Effector CD4-positive, alpha-beta T cell (primary cell): ENCODE results near the gene RPUSD3.

ENCODE experiments used
- DNase-seq: peaks from one replicate; pipeline ENCODE4 v3.0.0-alpha.2; 2020

The RPUSD3 gene

DNA sequence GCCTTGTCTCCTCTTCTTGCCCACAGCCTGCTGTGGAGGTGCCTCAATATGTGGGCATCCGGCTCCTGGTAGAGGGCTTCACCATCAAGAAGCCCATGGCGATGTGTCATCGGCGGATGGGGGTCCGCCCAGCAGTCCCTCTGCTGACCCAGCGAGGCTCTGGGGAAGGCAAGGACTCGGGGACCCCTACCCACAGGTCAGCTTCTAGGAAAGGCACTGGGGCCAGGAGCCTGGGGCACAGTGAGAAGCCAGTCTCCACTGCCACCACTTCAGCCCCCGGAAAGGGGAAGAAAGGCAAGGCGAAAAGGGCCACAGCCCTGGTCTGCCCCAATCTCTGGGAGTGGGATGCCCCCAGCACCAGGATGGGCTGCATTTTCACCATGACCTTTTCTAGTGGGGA is 10.7 kb downstream of the RPUSD3 start:
- DNase-seq = no peak

- DNase-seq = no peak
Observed at GRCh38 chr3:9831253-9831652, 12.6 kb downstream of the RPUSD3 start.

- no peak for DNase-seq
Observed at GRCh38 chr3:9828801-9829755, 14.7 kb downstream of the RPUSD3 start.

DNA sequence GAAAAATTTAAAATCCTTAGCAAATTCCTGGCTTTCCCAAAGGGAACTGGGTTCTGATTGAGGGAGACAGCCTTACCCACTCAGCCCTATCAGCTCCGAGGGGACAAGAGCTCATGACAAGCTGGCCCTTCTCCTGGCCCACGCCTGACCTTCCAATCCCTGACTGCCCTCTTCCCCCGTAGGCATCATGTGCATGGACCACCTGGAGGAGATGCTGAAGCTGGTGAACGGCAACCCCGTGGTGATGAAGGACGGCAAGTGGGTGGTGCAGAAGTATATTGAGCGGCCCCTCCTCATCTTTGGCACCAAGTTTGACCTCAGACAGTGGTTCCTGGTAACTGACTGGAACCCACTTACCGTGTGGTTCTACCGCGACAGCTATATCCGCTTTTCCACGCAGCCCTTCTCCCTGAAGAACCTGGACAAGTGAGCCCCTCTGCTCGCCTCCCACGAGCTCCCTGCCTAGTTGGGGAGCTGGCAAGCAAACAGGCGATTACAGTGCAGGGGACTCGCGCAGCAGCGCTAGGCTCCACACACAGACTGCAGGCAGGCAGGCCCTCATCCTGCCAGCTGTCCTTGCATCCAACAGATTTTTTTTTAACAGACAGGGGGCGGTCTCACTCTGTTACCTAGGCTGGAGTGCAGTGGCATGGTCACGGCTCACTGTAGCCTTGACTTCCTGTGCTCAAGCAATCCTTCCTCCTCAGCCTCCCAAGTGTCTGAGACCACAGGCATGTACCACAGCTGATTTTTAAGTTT is 16.8 kb downstream of the RPUSD3 start:
- no peak for DNase-seq

- DNase-seq = no peak
Observed at GRCh38 chr3:9825451-9826040, 18.3 kb downstream of the RPUSD3 start.

GRCh38 chr3:9820946-9821345 is 22.9 kb downstream of the RPUSD3 start:
- no peak for DNase-seq

- DNase-seq = no peak
Observed at GRCh38 chr3:9820543-9820942, 23.3 kb downstream of the RPUSD3 start.

DNA sequence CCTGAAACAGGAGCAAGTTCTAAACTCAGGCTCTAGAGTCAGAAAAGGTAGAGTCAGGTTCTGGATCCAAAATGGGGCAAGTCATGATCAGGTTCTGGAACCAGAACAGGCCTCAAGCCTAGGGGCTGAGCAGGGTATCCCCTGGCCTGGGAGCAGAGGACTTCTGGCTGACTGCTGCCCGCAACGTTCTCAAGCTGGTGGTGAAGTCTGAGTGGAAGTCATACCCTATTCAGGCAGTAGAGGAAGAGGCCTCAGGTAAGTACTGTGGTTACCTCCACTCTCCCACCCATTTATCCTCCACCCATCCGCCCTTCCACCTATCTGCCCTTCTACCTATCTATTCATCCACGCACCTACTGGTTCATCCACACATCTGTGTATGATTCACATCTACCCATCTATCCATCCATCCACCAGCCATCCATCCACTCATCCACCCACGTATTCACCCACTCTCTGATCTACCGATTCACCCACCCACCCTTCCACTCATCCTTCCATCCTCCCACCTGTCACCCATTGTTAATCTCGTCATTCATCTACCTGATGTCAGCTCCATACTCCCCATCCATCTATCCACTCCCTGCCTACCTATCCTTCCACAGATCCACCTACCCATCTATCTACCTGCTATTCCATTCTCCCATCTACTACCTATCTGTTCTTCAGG is 25.0 kb downstream of the RPUSD3 start:
- DNase-seq = no peak

- DNase-seq = no peak
Observed at GRCh38 chr3:9817436-9817835, 26.4 kb downstream of the RPUSD3 start.

DNA sequence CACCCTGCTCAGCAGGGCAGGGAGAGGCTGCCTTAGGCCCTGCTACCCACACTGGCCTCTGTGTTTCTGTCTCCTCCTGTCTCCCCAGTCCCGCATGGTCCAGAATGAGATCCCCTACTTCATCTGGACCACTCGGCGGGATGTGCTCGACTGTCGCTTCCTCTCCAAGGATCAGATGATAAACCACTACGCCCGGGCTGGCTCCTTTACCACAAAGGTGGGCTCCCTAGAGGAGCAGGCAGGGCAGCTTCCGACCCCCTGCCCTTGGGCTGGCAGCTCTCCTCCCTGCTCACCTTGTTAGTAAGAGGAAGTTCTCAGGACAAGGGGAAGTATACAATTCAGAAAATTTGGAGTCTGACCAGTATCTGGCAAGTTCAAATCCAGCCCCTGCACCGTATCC is 27.8 kb downstream of the RPUSD3 start:
- no peak for DNase-seq

GRCh38 chr3:9812870-9813483 is 30.8 kb downstream of the RPUSD3 start:
- DNase-seq = no peak

DNA sequence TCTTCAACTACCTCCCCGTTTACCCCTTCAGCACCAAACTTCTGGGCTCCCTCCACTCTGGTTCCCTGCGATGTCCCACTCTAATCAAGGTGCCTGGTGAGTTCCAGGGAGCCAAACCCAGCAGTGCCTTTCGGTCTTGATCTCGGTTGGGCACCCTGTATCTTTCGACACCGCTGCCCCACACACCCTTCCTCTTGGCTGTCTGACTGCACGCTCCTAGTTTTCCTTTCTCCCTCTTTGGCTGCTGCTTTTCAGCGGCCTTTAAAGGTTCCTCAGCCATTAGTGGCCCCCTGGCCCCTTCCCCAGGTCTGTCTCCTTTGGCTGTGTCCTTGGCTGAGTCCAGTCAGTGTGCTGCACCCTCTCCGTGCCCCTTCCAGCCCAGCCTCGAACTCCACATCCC is 33.0 kb downstream of the RPUSD3 start:
- DNase-seq = no peak

- DNase-seq = no peak
Observed at GRCh38 chr3:9810433-9810770, 33.4 kb downstream of the RPUSD3 start.

DNA sequence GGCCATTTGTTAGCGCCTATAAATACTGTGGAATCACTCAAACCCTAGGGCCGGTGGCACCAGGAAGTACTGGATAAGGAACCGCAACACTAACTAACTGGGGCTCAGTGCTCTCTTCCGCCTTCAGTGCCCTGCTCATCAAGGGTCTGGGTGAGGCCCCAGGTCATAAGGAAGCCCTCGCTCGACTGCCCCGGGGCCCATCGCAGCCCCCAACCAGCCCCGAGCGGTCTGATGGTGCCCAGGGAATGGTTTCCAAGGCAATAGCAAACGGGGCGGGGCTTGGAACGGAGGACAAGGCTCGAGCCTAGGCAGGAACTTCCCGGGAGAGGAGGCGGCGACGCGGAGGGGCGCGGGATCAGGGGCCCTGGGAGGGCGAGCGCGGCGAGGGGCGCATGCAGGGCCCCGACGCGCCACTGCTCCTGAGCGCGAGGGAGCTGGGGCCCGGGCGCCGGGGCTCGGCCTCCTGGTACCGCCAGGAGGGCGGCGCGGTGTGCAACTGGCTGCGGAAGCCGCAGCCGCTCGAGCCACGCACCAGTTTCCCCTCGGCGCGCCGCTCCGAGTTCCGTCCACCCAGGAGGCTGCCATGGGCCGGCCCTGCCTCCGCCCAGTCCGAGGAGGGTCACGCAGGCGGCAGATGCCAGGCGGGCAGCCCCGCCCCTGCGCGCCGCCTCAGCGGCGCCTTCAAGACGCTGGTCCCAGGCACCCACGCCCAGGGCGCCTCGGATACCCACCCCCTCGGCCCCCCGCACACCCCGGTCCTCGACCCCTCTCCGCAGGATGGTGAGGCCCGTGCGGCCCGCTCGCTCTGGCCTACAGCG is 34.0 kb downstream of the RPUSD3 start, which contains the start of gene TTLL3:
TTLL3 (plus strand) TSS at position 648 of the 818 bp plus-strand sequence. CDS start 400 bp downstream, outside the sequence.
- DNase-seq = peak; percentile 28

DNA sequence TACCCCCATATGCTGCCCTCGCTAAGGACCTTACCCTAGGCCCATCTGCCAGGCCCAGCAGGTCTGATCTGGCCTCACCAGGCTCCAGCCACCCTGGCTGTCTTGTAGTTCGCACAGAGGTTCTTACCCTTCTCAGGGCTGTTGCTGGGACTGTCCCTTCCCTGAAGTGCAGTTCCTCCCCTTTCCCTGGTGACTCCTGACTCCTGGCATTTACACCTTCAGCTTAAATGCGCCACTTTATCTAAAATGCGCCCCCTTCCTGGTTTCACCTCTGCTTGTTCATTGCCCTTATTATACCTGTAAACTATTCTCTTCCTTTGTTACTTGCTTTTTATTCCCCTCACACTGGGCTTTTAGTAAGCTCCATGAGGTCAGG is 34.6 kb downstream of the RPUSD3 start:
- DNase-seq = no peak

DNA sequence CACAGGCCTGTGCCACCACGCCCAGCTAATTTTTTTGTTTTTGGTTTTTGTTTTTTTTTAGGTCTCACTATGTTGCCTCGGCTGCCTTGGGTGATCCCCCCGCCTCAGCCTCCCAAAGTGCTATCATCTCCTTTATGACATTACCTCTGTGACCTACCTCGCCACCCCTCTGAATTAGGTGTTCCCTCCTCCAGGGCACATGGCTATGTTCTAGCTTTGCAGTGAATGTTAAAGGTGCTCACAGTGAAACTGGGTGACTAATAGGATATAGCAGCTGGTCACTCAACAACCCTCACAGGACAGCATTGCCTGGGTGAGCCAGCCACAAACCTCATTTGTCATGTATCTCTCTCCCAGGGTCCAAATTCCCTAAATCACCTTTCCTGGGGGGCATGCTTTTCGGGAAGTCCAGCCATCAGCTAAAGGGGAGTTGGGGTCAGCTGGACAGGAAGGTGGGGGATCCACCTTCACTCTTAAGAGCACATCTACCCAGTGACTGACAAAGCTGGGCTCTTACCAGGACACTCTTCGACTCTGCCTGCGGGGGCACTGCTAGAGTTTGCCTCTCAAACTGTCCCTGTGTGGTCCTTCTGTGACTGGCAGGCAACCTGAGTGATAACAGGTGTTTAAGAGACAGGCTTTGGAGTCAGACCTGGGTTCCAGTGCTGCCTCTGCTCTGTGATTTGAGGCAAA is 35.3 kb downstream of the RPUSD3 start:
- DNase-seq = peak; percentile 42

GRCh38 chr3:9807981-9808344 is 35.8 kb downstream of the RPUSD3 start:
- DNase-seq = no peak

DNA sequence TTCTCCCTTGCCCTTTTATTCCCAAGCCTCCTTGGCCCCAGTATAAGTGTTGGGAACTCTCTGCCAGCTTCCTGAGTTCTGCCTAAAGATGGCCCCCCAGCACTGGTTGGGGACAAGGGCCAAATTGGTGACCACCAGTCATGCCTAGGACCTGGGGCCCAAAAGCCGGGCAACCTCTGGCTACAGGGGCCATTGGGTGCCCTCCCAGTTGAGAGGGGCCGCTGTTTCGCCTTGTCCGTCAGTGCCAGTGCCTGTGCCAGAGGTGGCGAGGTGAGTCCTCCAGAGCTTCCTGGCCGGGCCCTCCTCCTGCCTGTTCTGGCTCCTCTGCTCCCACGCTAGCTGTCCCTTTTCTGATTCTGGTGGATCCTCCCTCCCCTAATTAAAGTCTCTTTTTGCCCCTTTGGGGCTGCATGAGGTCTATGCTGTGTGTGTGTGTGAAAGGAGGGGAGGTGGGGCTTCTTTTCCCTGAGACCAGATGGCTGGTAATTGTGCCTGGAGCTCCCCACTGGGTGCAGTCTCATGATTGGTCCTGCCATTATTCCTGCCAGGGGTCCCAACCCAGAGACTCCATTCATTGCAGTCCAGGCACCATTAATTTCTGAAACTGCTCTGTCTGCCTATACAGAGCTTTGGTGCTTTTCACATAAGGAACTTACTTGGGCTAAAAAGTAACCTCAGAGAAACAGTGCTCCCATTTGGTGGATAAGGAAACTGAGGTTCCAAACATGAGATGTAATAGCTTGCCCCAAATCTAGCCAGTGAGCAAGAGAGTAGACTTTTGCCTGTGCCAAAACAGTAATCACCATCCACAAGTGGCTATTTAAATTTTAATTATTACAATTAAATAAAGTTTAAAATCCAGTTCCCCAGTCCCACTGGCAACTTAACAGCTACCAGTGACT is 36.9 kb downstream of the RPUSD3 start:
- DNase-seq = no peak

GRCh38 chr3:9806137-9806536 is 37.7 kb downstream of the RPUSD3 start:
- DNase-seq = no peak

- DNase-seq = no peak
Observed at GRCh38 chr3:9804996-9805395, 38.8 kb downstream of the RPUSD3 start.
